Posterior vena cava (tissue), 2 donors: ENCODE data around the gene NFATC1. TPM values are rescaled to one million over a fixed set of nuclear protein-coding genes. Genes with fewer than 3 reads are reported as not detected.
"Not testable (repeated sequence)": the region's sequence is repeated elsewhere in the genome, so short reads cannot be mapped to it uniquely, and the experiment has no call there.

ENCODE experiments used
- DNase-seq: peaks from one replicate; pipeline ENCODE4 v3.0.0-alpha.2; 2020; ENCODE audit warnings: low spot score
- intact Hi-C, 2 donors: fragments of 100-400 bp; cut with DNase I; formaldehyde crosslinking; loops; one replicate each; pipeline versions ENCODE4 v1.14.1 to v1.14.2; 2022 to 2023
- total RNA-seq, 2 donors: library from RNA; stranded (reverse); fragmentation: NEBNext Ultra II Directional; extraction: Animal tissue kit (Norgen Biotek cat#: 25700); gene quantifications; one replicate each; pipeline ENCODE4 v1.2.1, GENCODE V29; 2021
- donor health status: DM: yes; HTN: yes; CAD: no.
- donor health status: DM: yes; HTN: yes; CAD: no.

Gene NFATC1
- total RNA-seq, 2 donors from 2014 or later = 23.9 to 26.9 TPM

DNA sequence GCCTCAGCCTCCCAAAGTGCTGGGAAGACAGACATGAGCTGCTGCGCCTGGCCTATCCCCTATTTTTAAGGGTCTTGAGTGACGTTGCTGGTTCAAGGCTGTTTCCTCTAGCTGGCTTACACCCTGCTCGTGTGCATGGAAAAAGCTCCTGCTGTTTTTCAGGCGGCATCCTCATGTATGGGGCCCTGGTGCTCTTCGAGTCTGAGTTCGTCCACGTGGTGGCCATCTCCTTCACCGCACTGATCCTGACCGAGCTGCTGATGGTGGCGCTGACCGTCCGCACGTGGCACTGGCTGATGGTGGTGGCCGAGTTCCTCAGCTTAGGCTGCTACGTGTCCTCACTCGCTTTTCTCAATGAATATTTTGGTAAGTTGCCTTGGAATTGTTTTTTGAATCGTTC lies 22.0 kb upstream of the NFATC1 start:
- DNase-seq = no peak
- intact Hi-C loops = no loop called here

- intact Hi-C loops = no loop called here
- DNase-seq = no peak
Measured at GRCh38 chr18:79374408-79375171, 21.1 kb upstream of the NFATC1 start.

DNA sequence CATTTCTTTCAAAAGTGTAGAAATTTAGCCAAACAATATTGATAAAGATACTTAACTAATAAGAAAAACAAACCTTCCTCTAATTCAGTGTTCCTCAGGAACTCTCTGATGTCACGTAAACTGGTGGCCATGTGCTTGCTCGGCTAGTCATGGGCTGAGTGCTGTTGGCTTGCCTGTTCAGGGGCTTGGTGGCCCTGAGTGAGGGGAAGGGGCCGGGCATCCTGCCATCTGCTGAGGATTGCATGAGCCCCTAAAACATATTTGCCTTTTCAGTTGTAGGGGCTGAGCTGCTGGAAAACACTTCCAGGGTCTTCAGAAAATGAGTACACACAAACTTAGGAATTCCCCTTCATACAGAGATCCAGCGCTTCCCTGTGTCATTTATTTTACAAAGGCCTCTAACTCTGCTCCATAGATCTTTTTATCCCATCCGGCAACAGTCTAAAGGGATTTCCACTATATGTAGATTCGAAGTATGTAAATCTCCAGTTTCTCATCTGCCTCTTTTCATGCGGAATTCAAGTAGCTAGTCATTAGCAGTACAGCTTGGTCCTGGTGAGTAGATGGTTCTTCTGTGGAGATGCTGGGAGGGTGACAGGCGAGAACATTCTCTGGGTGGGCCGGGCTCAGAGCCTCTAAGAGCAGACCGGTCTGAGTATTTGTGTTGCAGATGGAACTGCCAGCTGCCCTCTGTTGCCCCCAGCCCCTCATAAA lies 20.1 kb upstream of the NFATC1 start:
- intact Hi-C loops = no loop called here
- no peak for DNase-seq

GRCh38 chr18:79376661-79377060 lies 19.1 kb upstream of the NFATC1 start:
- DNase-seq, intact Hi-C loops: not testable (repeated sequence)

DNA sequence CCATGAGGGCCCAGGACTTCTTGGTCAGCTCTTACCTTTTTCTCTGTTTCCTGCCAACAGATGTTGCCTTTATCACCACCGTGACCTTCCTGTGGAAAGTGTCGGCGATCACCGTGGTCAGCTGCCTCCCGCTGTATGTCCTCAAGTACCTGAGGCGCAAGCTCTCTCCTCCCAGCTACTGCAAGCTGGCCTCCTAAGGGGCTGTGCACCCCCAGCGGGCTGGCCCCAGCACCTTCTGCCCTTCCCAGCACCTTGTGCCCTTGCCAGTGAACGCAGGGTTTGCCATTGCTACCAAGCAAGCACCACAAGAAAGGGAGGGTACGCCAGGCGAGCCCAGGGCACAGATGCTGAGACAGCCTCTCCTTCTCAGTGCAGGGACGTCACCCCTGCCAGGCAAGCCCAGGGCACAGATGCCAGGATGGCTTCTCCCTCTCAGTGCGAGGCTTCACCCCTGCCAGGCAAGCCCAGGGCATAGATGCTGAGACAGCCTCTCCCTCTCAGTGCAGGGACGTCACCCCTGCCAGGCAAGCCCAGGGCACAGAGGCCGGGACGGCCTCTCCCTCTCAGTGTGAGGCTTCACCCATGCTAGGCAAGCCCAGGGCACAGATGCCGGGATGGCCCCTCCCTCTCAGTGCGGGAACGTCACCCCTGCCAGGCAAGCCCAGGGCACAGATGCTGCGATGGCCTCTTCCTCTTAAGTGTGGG lies 18.4 kb upstream of the NFATC1 start:
- DNase-seq = peak; percentile 65
- intact Hi-C loops = no loop called here

DNA sequence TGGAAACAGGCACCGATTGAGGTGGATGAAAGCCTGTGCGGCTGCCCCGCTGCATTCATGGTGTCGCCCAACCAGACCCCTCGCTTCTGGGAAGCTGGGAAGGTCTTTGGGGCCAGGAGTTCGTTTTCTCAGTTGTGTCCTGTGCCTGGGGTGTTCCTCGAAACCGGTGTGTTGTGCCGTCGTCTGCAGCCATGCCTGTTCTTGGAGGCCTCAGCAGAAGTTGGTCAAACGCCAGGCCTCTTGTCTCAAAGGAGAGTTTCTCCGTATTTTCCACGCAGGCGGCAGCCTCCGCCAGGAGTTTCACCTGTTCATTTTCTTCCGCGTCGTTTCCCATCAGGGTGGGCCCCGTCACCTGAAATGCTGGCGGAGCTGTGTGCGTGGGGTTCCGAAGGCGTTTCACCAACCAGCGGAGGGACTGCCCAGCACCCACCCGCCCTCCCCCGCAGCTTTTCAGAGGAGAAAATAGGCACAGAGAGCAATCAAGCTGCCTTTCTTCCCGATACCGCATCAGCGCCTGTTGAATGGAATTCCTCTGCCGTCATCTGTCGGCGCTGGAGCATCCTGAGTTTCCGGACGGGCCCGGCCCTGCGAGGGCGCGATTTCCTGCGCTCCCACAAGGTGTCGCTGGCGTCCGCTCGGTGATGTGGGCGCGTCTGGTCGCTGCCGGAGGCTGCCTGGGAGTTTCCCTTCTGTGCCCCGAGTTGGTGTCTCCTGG lies 17.0 kb upstream of the NFATC1 start:
- intact Hi-C loops = no loop called here
- DNase-seq = peak; percentile 95

DNA sequence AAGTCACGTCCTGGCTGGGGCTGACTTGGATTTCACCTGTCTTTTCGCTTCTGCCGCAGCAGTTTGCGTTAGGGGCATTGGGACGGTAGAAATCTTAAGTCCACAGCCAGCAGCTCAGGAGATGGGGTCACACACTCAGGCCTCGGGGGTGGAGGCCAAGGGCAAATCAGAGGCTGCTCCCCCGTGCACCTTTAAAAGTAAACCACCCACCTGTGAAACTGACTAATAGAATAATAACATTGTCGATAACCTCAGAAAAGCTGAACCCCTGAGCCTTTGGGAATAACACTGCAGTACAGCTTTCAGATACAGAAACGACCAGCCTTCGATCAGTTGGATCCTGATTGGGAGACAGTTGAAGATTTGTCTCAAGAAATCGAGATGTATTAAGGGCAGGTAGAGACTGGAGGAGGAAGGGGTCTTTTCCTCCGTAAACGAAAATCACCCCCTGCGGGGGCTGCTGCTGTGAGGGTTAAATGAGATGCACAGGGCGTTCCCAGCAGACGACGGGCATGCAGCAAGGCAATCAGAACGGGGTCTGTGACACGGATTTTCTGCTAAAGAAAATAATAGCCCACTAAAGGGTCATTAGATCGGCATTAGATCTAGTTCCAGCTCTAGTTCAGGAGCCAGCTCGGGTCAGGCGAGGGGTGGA lies 16.4 kb upstream of the NFATC1 start:
- no peak for DNase-seq
- intact Hi-C loops = no loop called here

- DNase-seq = peak; percentile 83
- intact Hi-C loops = loop anchor here (2.0 to 10.0 kb wide), 5 partner anchors 125 to 265 kb away; no protein-coding TSS in a partner anchor
Measured at GRCh38 chr18:79379931-79380815, 15.6 kb upstream of the NFATC1 start.

- intact Hi-C loops = loop anchor here (2.0 to 10.0 kb wide), 5 partner anchors 124 to 264 kb away; no protein-coding TSS in a partner anchor
Measured at GRCh38 chr18:79380816-79381806, 14.6 kb upstream of the NFATC1 start.

DNA sequence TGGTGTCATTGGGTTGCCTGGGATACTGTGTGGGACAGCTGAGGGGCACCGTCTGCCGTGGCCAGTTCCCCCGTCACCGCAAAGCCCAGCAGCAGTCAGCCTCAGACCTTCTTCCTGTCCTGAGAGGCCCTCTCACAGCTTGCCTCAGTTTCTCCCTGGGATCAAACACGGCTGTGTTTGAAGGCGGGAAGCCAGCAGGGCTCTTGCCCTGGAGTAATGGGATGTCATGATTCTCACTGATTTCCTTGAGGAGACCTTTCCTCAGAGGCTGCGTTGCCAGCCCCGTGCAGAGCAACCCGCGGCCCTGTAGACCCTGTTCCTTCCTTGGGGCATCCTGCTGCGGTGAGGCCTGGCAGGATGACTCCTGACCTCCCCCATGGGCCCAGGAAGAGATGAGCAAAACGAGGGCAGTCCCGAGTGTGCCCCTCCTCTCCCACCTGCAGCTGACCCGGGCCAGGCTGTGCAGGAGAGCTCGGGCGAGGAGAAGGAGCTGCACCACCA lies 13.9 kb upstream of the NFATC1 start:
- intact Hi-C loops = loop anchor here (2.0 to 10.0 kb wide), 5 partner anchors 123 to 263 kb away; no protein-coding TSS in a partner anchor
- DNase-seq = peak; percentile 38

More at GRCh38 chr18:79380816-79381806, 14.6 kb upstream of the NFATC1 start:
- peak; percentile 88 for DNase-seq

GRCh38 chr18:79382681-79383387 lies 12.9 kb upstream of the NFATC1 start:
- peak; percentile 78 for DNase-seq
- intact Hi-C loops = loop anchor here (5.0 to 10.0 kb wide), 2 partner anchors 122 to 144 kb away; no protein-coding TSS in a partner anchor

- DNase-seq = peak; percentile 77
- intact Hi-C loops = loop anchor here (5.0 to 10.0 kb wide), 2 partner anchors 121 to 144 kb away; no protein-coding TSS in a partner anchor
Measured at GRCh38 chr18:79383388-79384056, 12.2 kb upstream of the NFATC1 start.

DNA sequence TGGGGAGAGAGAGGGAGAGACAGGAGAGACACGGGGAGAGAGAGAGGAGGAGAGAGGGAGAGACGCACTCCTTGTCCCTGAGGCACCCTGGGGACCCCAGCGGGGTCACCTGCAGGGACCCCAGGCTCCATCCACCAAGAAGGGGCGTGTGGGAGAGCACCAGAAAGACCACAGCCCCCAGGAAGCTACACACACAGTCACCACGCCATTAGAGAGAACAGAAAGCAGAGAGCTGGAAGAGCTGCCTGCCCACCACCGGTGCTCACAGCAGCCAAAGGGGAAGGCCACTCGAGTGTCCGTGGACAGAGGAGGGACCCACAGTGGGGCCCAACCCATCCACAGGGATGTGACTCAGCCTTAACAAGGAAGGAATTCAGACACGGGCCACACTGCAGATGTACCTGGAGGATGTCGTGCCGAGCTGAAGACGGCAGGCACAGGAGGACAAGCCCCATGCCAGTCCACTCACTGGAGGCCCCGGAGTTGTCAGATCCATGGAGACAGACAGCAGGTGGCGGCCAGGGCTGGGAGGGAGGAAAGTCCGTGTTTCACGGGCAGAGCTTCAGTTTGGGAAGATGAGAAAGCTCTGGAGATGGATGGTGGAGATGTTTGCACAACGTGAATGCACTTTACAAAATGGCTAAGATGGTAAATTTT lies 11.5 kb upstream of the NFATC1 start:
- DNase-seq = peak; percentile 81
- intact Hi-C loops = loop anchor here (5.0 to 10.0 kb wide), 2 partner anchors 121 to 143 kb away; no protein-coding TSS in a partner anchor

GRCh38 chr18:79384834-79385233 lies 10.9 kb upstream of the NFATC1 start:
- intact Hi-C loops = loop anchor here (5.0 to 10.0 kb wide), 2 partner anchors 120 to 142 kb away; no protein-coding TSS in a partner anchor
- no peak for DNase-seq
